CD4-positive, alpha-beta memory T cell (primary cell): ENCODE measurements around the gene COL26A1. TPM values are rescaled to one million over a fixed set of nuclear protein-coding genes. Genes with fewer than 3 reads are reported as not detected.

Experiments used
- CTCF ChIA-PET: fragments of 350-600 bp; sonication (Branson Sonifier 250); formaldehyde crosslinking; loops from one replicate; lab custom pipeline; 2021; ENCODE audit warnings: inconsistent platforms; ENCODE audit not compliant: partially characterized antibody; lab: Charles Lee
- POLR2A ChIA-PET: fragments of 350-600 bp; sonication (Branson Sonifier 250); formaldehyde crosslinking; loops from one replicate; lab custom pipeline; 2021; ENCODE audit not compliant: partially characterized antibody; lab: Charles Lee
- DNase-seq, 5 donors: peaks; one replicate each; pipeline versions ENCODE4 v3.0.0 to v3.0.0-alpha.2; 2020 to 2022; ENCODE audit warnings: mixed read lengths in 1 of 5
- H3K27ac ChIP-seq: one replicate; pipeline ENCODE4 v1.7.0; 2013; ENCODE audit warnings: low read depth, low read length
- H3K27me3 ChIP-seq: 2 replicates; pipeline ENCODE4 v1.7.0; 2013; ENCODE audit warnings: mild to moderate bottlenecking, low read length, moderate library complexity; ENCODE audit not compliant: insufficient read depth
- H3K36me3 ChIP-seq: 2 replicates; pipeline ENCODE4 v1.7.0; 2013; ENCODE audit warnings: mild to moderate bottlenecking, low read length, moderate library complexity; ENCODE audit not compliant: insufficient read depth
- H3K4me1 ChIP-seq: 2 replicates; pipeline ENCODE4 v1.7.0; 2013; ENCODE audit warnings: mild to moderate bottlenecking, low read length, moderate library complexity; ENCODE audit not compliant: insufficient read depth
- H3K4me3 ChIP-seq, 2 donors: one replicate each; pipeline ENCODE4 v1.7.0; 2013; ENCODE audit warnings: low read length in 2 of 2, mild to moderate bottlenecking in 1 of 2
- H3K9me3 ChIP-seq, 2 donors: one replicate each; pipeline ENCODE4 v1.7.0; 2013; ENCODE audit warnings: low read length in 2 of 2, control low read depth in 1 of 2; ENCODE audit not compliant: control insufficient read depth in 1 of 2
- H3K27ac Mint-ChIP-seq, 7 donors: one replicate each; pipeline ENCODE4 v1.8.0; 2020 to 2021; ENCODE audit warnings: mixed read lengths in 7 of 7, mild to moderate bottlenecking in 6 of 7, inconsistent platforms in 3 of 7, moderate library complexity in 3 of 7
- H3K27me3 Mint-ChIP-seq, 2 donors: one replicate each; pipeline ENCODE4 v1.8.0; 2020 to 2021; ENCODE audit warnings: mixed read lengths in 2 of 2
- H3K36me3 Mint-ChIP-seq, 2 donors: one replicate each; pipeline ENCODE4 v1.8.0; 2020 to 2021; ENCODE audit warnings: mixed read lengths in 2 of 2, inconsistent platforms in 1 of 2, mild to moderate bottlenecking in 1 of 2
- H3K4me1 Mint-ChIP-seq, 4 donors: one replicate each; pipeline ENCODE4 v1.8.0; 2020 to 2021; ENCODE audit warnings: mixed read lengths in 4 of 4, mild to moderate bottlenecking in 1 of 4
- H3K4me3 Mint-ChIP-seq, 8 donors: one replicate each; pipeline ENCODE4 v1.8.0; 2020 to 2021; ENCODE audit warnings: mixed read lengths in 8 of 8, mild to moderate bottlenecking in 7 of 8, moderate library complexity in 6 of 8, inconsistent platforms in 3 of 8
- H3K9me3 Mint-ChIP-seq, 8 donors: one replicate each; pipeline ENCODE4 v1.8.0; 2020 to 2021; ENCODE audit warnings: mixed read lengths in 8 of 8, mild to moderate bottlenecking in 5 of 8, inconsistent platforms in 3 of 8, moderate library complexity in 1 of 8
- intact Hi-C: fragments of 100-400 bp; cut with micrococcal nuclease; formaldehyde crosslinking; loops from one replicate; pipeline ENCODE4 v1.15.1; 2023
- polyA plus RNA-seq, 2 donors: library from polyadenylated mRNA; unstranded; fragments of 300-500 nt; fragmentation: Illumina TruSeq; gene quantifications; one replicate each; pipeline ENCODE4 v1.2.3, GENCODE V29; 2021
- total RNA-seq, 2 experiments: library from RNA; stranded (reverse); gene quantifications; one replicate each; pipeline ENCODE4 v1.2.3, GENCODE V29; 2021

The COL26A1 gene
- total and polyA plus RNA-seq, 4 experiments from 2014 or later = not detected

GRCh38 chr7:101379302-101379701, 16.6 kb downstream of the COL26A1 start:
- Mint-ChIP-seq H3K27me3 (peaks cover 0 to 4% of the 10 kb centered on the region in 2 donors), H3K27ac (peak overlapping the region in 1 of 7 donors; percentile 12), H3K9me3 (peaks cover 0 to 7% (median 4%) of the 10 kb centered on the region in 8 donors), H3K36me3 (no peaks in the 10 kb centered on the region), H3K4me3 (no peak overlapping the region), H3K4me1 (no peaks in the 10 kb centered on the region)
- ChIA-PET CTCF (no interaction called here), POLR2A (no interaction called here)
- no peaks in the 10 kb centered on the region for H3K4me1 ChIP-seq
- H3K27ac ChIP-seq = no peak overlapping the region
- intact Hi-C loops = no loop called here
- H3K36me3 ChIP-seq = no peaks in the 10 kb centered on the region
- DNase-seq = no peak
- H3K9me3 ChIP-seq = no peaks in the 10 kb centered on the region
- no peaks in the 10 kb centered on the region for H3K27me3 ChIP-seq
- H3K4me3 ChIP-seq = no peak overlapping the region

- no peaks in the 10 kb centered on the region for H3K36me3 ChIP-seq
- H3K27me3 ChIP-seq = no peaks in the 10 kb centered on the region
- Mint-ChIP-seq H3K27ac (no peak overlapping the region), H3K4me3 (no peak overlapping the region), H3K9me3 (peaks cover 0 to 7% (median 4%) of the 10 kb centered on the region in 8 donors), H3K27me3 (peaks cover 0 to 3% of the 10 kb centered on the region in 2 donors), H3K36me3 (no peaks in the 10 kb centered on the region), H3K4me1 (peaks cover 0 to 2% (median 0%) of the 10 kb centered on the region in 4 donors)
- ChIA-PET POLR2A (no interaction called here), CTCF (interaction anchor here (1.0 to 1.5 kb wide), 2 partner anchors 18 to 30 kb away, joined by 3 to 5 read pairs; no protein-coding TSS in a partner anchor)
- H3K4me3 ChIP-seq = no peak overlapping the region
- intact Hi-C loops = no loop called here
- DNase-seq = no peak
- no peaks in the 10 kb centered on the region for H3K4me1 ChIP-seq
- no peak overlapping the region for H3K27ac ChIP-seq
- no peaks in the 10 kb centered on the region for H3K9me3 ChIP-seq
Observed at GRCh38 chr7:101381549-101382111, 19.0 kb downstream of the COL26A1 start.

GRCh38 chr7:101382937-101383336, 20.3 kb downstream of the COL26A1 start:
- Mint-ChIP-seq H3K9me3 (peaks cover 0 to 7% (median 4%) of the 10 kb centered on the region in 8 donors), H3K27ac (no peak overlapping the region), H3K27me3 (peaks cover 0 to 5% of the 10 kb centered on the region in 2 donors), H3K36me3 (no peaks in the 10 kb centered on the region), H3K4me3 (no peak overlapping the region), H3K4me1 (peaks cover 0 to 5% (median 1%) of the 10 kb centered on the region in 4 donors)
- H3K27me3 ChIP-seq = no peaks in the 10 kb centered on the region
- H3K36me3 ChIP-seq = no peaks in the 10 kb centered on the region
- H3K9me3 ChIP-seq = no peaks in the 10 kb centered on the region
- no peaks in the 10 kb centered on the region for H3K4me1 ChIP-seq
- no peak overlapping the region for H3K4me3 ChIP-seq
- no peak overlapping the region for H3K27ac ChIP-seq
- DNase-seq = no peak
- intact Hi-C loops = no loop called here
- CTCF ChIA-PET = interaction anchor here (1.1 to 1.9 kb wide), 2 partner anchors 19 to 28 kb away, joined by 6 to 7 read pairs; no protein-coding TSS in a partner anchor
- POLR2A ChIA-PET = no interaction called here

GRCh38 chr7:101386177-101386557, 23.5 kb downstream of the COL26A1 start:
- H3K4me3 ChIP-seq = no peak overlapping the region
- intact Hi-C loops = no loop called here
- ChIA-PET CTCF (interaction anchor here (1.3 to 2.0 kb wide), 3 partner anchors 22 to 26 kb away, joined by 6 to 9 read pairs (median 7); no protein-coding TSS in a partner anchor), POLR2A (no interaction called here)
- no peaks in the 10 kb centered on the region for H3K27me3 ChIP-seq
- no peak overlapping the region for H3K4me3 Mint-ChIP-seq
- no peak for DNase-seq
- no peak overlapping the region for H3K27ac ChIP-seq
- peaks cover 9% of the 10 kb centered on the region for H3K4me1 ChIP-seq
- no peaks in the 10 kb centered on the region for H3K36me3 Mint-ChIP-seq
- H3K27me3 Mint-ChIP-seq = peaks cover 5 to 7% of the 10 kb centered on the region in 2 donors
- H3K36me3 ChIP-seq = no peaks in the 10 kb centered on the region
- H3K9me3 ChIP-seq = no peaks in the 10 kb centered on the region
- no peak overlapping the region for H3K27ac Mint-ChIP-seq
- peaks cover 0 to 6% (median 4%) of the 10 kb centered on the region in 8 donors for H3K9me3 Mint-ChIP-seq
- peaks cover 3 to 15% (median 5%) of the 10 kb centered on the region in 4 donors for H3K4me1 Mint-ChIP-seq

- Histone ChIP-seq H3K27me3 (no peaks in the 10 kb centered on the region), H3K4me3 (no peak overlapping the region), H3K9me3 (no peaks in the 10 kb centered on the region), H3K27ac (no peak overlapping the region), H3K4me1 (peaks cover 14% of the 10 kb centered on the region), H3K36me3 (no peaks in the 10 kb centered on the region)
- Mint-ChIP-seq H3K36me3 (no peaks in the 10 kb centered on the region), H3K27ac (no peak overlapping the region), H3K4me3 (no peak overlapping the region), H3K27me3 (peaks cover 5 to 7% of the 10 kb centered on the region in 2 donors), H3K9me3 (peaks cover 0 to under 1% (median 0%) of the 10 kb centered on the region in 8 donors), H3K4me1 (peaks cover 4 to 19% (median 8%) of the 10 kb centered on the region in 4 donors)
- intact Hi-C loops = no loop called here
- ChIA-PET CTCF (interaction anchor here (1.3 to 1.6 kb wide), 2 partner anchors 22 to 25 kb away, joined by 6 to 7 read pairs; no protein-coding TSS in a partner anchor), POLR2A (no interaction called here)
- DNase-seq = no peak
Observed at GRCh38 chr7:101386558-101387231, 24.0 kb downstream of the COL26A1 start.

GRCh38 chr7:101390901-101391301, 28.2 kb downstream of the COL26A1 start:
- Histone ChIP-seq H3K27ac (no peak overlapping the region), H3K4me3 (no peak overlapping the region), H3K36me3 (no peaks in the 10 kb centered on the region), H3K4me1 (peaks cover 19% of the 10 kb centered on the region), H3K9me3 (no peaks in the 10 kb centered on the region), H3K27me3 (no peaks in the 10 kb centered on the region)
- peak in 4 of 5 donors; percentile 8 to 22 (median 13) for DNase-seq
- ChIA-PET CTCF (interaction anchor here (1.1 kb wide), 1 partner anchor 27 kb away, joined by 5 read pairs; no protein-coding TSS in a partner anchor), POLR2A (interaction anchor here (0.8 to 1.1 kb wide), 2 partner anchors 27 to 70 kb away, joined by 3 read pairs; partner anchors contain the start of gene IFT22)
- Mint-ChIP-seq H3K4me1 (peaks cover 8 to 24% (median 12%) of the 10 kb centered on the region in 4 donors), H3K27me3 (peaks cover 6 to 7% of the 10 kb centered on the region in 2 donors), H3K4me3 (peak overlapping the region in 6 of 8 donors; percentile 25 to 82 (median 64)), H3K9me3 (no peaks in the 10 kb centered on the region), H3K27ac (peak overlapping the region in 5 of 7 donors; percentile 37 to 78 (median 76)), H3K36me3 (no peaks in the 10 kb centered on the region)
- intact Hi-C loops = no loop called here

GRCh38 chr7:101391991-101392390, 29.3 kb downstream of the COL26A1 start:
- peaks cover 8 to 18% (median 11%) of the 10 kb centered on the region in 4 donors for H3K4me1 Mint-ChIP-seq
- ChIA-PET CTCF (interaction anchor here (0.7 to 1.5 kb wide), 4 partner anchors 22 to 99 kb away, joined by 3 to 5 read pairs (median 3); no protein-coding TSS in a partner anchor), POLR2A (interaction anchor here (1.1 kb wide), 1 partner anchor 28 kb away, joined by 3 read pairs; no protein-coding TSS in a partner anchor)
- DNase-seq = no peak
- Histone ChIP-seq H3K4me3 (no peak overlapping the region), H3K27me3 (no peaks in the 10 kb centered on the region), H3K9me3 (no peaks in the 10 kb centered on the region), H3K4me1 (peaks cover 19% of the 10 kb centered on the region), H3K27ac (no peak overlapping the region), H3K36me3 (no peaks in the 10 kb centered on the region)
- H3K36me3 Mint-ChIP-seq = no peaks in the 10 kb centered on the region
- peak overlapping the region in 1 of 8 donors; percentile 40 for H3K4me3 Mint-ChIP-seq
- H3K27ac Mint-ChIP-seq = peak overlapping the region in 1 of 7 donors; percentile 50
- intact Hi-C loops = no loop called here
- peaks cover 8% of the 10 kb centered on the region in 2 donors for H3K27me3 Mint-ChIP-seq
- no peaks in the 10 kb centered on the region for H3K9me3 Mint-ChIP-seq
